K562 (cell line): Measurements from ENCODE around the gene BSPRY. TPM values are rescaled to one million over a fixed set of nuclear protein-coding genes. Genes with fewer than 3 reads are reported as not detected.

Source experiments
- ATAC-seq: fragments of 200-7000 bp; cut with Tn5 transposase; 3 replicates; pipeline ENCODE4 v1.9.1; 2020; ENCODE audit warnings: moderate library complexity
- BruUV-seq: library from RNA; stranded (reverse); fragments of 400-500 nt; replicated peaks from 2 replicates; lab custom pipeline; 2021; lab: Mats Ljungman, UMichigan
- CTCF ChIA-PET: fragments of 300-600 bp; formaldehyde crosslinking; extraction: SDS; loops from one replicate; lab custom pipeline; 2021; ENCODE audit warnings: low intra/inter-chr PET ratio; lab: Yijun Ruan, JAX
- POLR2A ChIA-PET: fragments of 300-600, 350-650 bp; sonication (Branson Sonifier 250); formaldehyde crosslinking; extraction: SDS; loops from one replicate; lab custom pipeline; 2021; ENCODE audit warnings: antibody characterized with exemption, inconsistent platforms; lab: Yijun Ruan, JAX
- DNase-seq, 4 experiments: peaks; one replicate each; pipeline versions ENCODE4 v3.0.0 to v3.0.0-alpha.2; 2011 to 2018; ENCODE audit warnings: low spot score in 3 of 4, mixed read lengths in 3 of 4; ENCODE audit errors: extremely low read depth in 1 of 4
- FAIRE-seq: peaks from 2 replicates; lab custom pipeline; 2011; peaks lifted over from hg19 to GRCh38; lab: Jason Lieb, UNC
- H2AFZ ChIP-seq: 2 replicates; pipeline ENCODE4 v1.6.0; 2011; ENCODE audit warnings: low read depth, low read length, control low read depth, inconsistent platforms
- H3K27ac ChIP-seq: fragments of 200-600 bp; 3 replicates; pipeline ENCODE4 v1.8.0; 2011; ENCODE audit warnings: low read depth, mild to moderate bottlenecking, control low read depth, inconsistent platforms, low read length, moderate library complexity, mixed read lengths; ENCODE audit errors: extremely low read depth
- H3K27me3 ChIP-seq, 2 experiments: fragments of 300-600 bp in 1 of 2; 2 replicates in 1 of 2; 3 replicates in 1 of 2; pipeline versions ENCODE4 v1.6.0 to v1.8.0; 2011; ENCODE audit warnings: inconsistent platforms in 2 of 2, low read length in 2 of 2, mild to moderate bottlenecking in 1 of 2, mixed read lengths in 1 of 2, moderate library complexity in 1 of 2; ENCODE audit not compliant: control insufficient read depth in 2 of 2, insufficient read depth in 2 of 2
- H3K36me3 ChIP-seq: fragments of 300-600 bp; 3 replicates; pipeline ENCODE4 v1.8.0; 2011; ENCODE audit warnings: mild to moderate bottlenecking, low read length, inconsistent platforms; ENCODE audit not compliant: control insufficient read depth, insufficient read depth
- H3K4me1 ChIP-seq, 2 experiments: fragments of 200-600 bp in 1 of 2; replicated peaks in 1 of 2; 2 replicates in 1 of 2; 3 replicates in 1 of 2; pipeline versions ENCODE4 v1.5.1 to v1.8.0; 2011; ENCODE audit warnings: inconsistent platforms in 2 of 2, low read length in 2 of 2, mild to moderate bottlenecking in 1 of 2, mixed read lengths in 1 of 2, moderate library complexity in 1 of 2; ENCODE audit not compliant: control insufficient read depth in 2 of 2, insufficient read depth in 2 of 2
- H3K4me2 ChIP-seq: 2 replicates; pipeline ENCODE4 v1.6.1; 2011; ENCODE audit warnings: low read length, control low read depth, inconsistent platforms, mixed read lengths; ENCODE audit not compliant: insufficient read depth
- H3K4me3 ChIP-seq: fragments of 200-600 bp; sonication (generic), shearing (Covaris generic); 2 replicates; pipeline ENCODE4 v1.5.1; 2016; ENCODE audit warnings: control low read depth, inconsistent platforms
- H3K79me2 ChIP-seq: fragments of 200-600 bp; 3 replicates; pipeline ENCODE4 v1.8.0; 2011; ENCODE audit warnings: low read length, inconsistent platforms; ENCODE audit not compliant: control insufficient read depth, insufficient read depth
- H3K9ac ChIP-seq, 2 experiments: 2 replicates each; pipeline versions ENCODE4 v1.6.0 to v1.6.1; 2011; ENCODE audit warnings: low read depth in 2 of 2, low read length in 2 of 2, control low read depth in 1 of 2, inconsistent platforms in 1 of 2, mild to moderate bottlenecking in 1 of 2, mixed read lengths in 1 of 2; ENCODE audit not compliant: insufficient read depth in 1 of 2
- H3K9me1 ChIP-seq: one replicate; pipeline ENCODE4 v1.6.0; 2011; ENCODE audit warnings: inconsistent platforms, mild to moderate bottlenecking, low read length, moderate library complexity; ENCODE audit not compliant: control insufficient read depth, insufficient read depth
- H3K9me3 ChIP-seq: replicated peaks from 2 replicates; pipeline ENCODE4 v1.5.1; 2011; ENCODE audit warnings: low read depth, low read length, inconsistent platforms; ENCODE audit not compliant: control insufficient read depth, insufficient read depth
- H4K20me1 ChIP-seq: replicated peaks from 2 replicates; pipeline ENCODE4 v1.6.1; 2011; ENCODE audit warnings: low read length, inconsistent platforms, mixed read lengths; ENCODE audit not compliant: control insufficient read depth, insufficient read depth
- CBX3 ChIP-seq, 2 experiments: IDR thresholded peaks; 1 replicate in 1 of 2; 2 replicates in 1 of 2; pipeline ENCODE4 v1.6.1; 2012; ENCODE audit warnings: inconsistent platforms in 2 of 2, low read length in 2 of 2, borderline replicate concordance in 1 of 2, control low read depth in 1 of 2
- CBX5 ChIP-seq: IDR thresholded peaks from 2 replicates; pipeline ENCODE4 v1.6.1; 2014; ENCODE audit warnings: low read depth, borderline replicate concordance
- ELF1 ChIP-seq: fragments of 200-800 bp; sonication (Bioruptor generic); IDR thresholded peaks from 2 replicates; pipeline ENCODE4 v1.6.1; 2016; ENCODE audit warnings: missing genetic modification characterization, missing compliant biosample characterization
- GTF2A2 ChIP-seq: IDR thresholded peaks from 2 replicates; pipeline ENCODE4 v1.6.1; 2016; ENCODE audit warnings: mild to moderate bottlenecking, missing genetic modification characterization, missing compliant biosample characterization
- HMG20A ChIP-seq: fragments of 450-650 bp; formaldehyde crosslinking; conservative IDR thresholded peaks from 2 replicates; pipeline ENCODE4 v1.4.0; 2020; ENCODE audit warnings: mild to moderate bottlenecking, mixed read lengths
- MAFK ChIP-seq: IDR thresholded peaks from 2 replicates; pipeline ENCODE4 v1.6.1; 2011; ENCODE audit warnings: low read length, improper control_type of control experiment
- NCOA6 ChIP-seq: fragments of 450-650 bp; IDR thresholded peaks from 2 replicates; pipeline ENCODE4 v1.6.1; 2017; ENCODE audit warnings: mild to moderate bottlenecking
- RAD21 ChIP-seq, 2 experiments: fragments of 250-450 bp in 1 of 2; fragments of 450-650 bp in 1 of 2; sonication (Bioruptor Pico) in 1 of 2; formaldehyde crosslinking in 1 of 2; IDR thresholded peaks in 1 of 2; conservative IDR thresholded peaks in 1 of 2; 2 replicates each; pipeline versions ENCODE4 v1.4.0 to v1.8.0; 2020 to 2022; ENCODE audit warnings: mild to moderate bottlenecking in 2 of 2, moderate library complexity in 1 of 2
- RB1 ChIP-seq: fragments of 450-650 bp; IDR thresholded peaks from 2 replicates; pipeline ENCODE4 v1.6.1; 2017; ENCODE audit warnings: low read depth, mild to moderate bottlenecking
- SMARCA5 ChIP-seq: fragments of 450-650 bp; IDR thresholded peaks from 2 replicates; pipeline ENCODE4 v1.6.1; 2016
- ZNF77 ChIP-seq: fragments of 250-450 bp; sonication (Bioruptor Pico); IDR thresholded peaks from 2 replicates; pipeline ENCODE4 v1.5.0; 2020
- WGBS: fragments of 100-300 bp; shearing (Covaris generic); methylation state at CpG from one replicate; pipeline ENCODE4 v1.1.6; 2016; ENCODE audit warnings: low coverage, mixed read lengths; ENCODE audit not compliant: insufficient coverage; ENCODE audit errors: missing lambda C conversion rate; 5-methylcytosine and 5-hydroxymethylcytosine counted together
- in situ Hi-C: fragments of 300-500 bp; cut with MboI; formaldehyde crosslinking; loops from 4 replicates; pipeline ENCODE4 v1.15.0; 2018; ENCODE audit warnings: inconsistent platforms, mixed read lengths
- intact Hi-C: fragments of 100-400 bp; cut with micrococcal nuclease; formaldehyde crosslinking; loops from 2 replicates; pipeline ENCODE4 v1.14.2; 2022
- polyA plus RNA-seq, 8 experiments: library from polyadenylated mRNA; depleted of rRNA in 4 of 8; stranded (reverse) in 5 of 8; unstranded in 3 of 8; fragments of >200 nt; fragmentation: Nextera tagmentation in 2 of 8; fragmentation: Illumina TruSeq in 1 of 8; extraction: Ambion mirVana in 2 of 8; extraction: Trizol in 1 of 8; gene quantifications; 2 replicates each; pipeline versions ENCODE4 v1.2.1 to v1.2.3, GENCODE V29; 2011 to 2014; ENCODE audit warnings: inconsistent platforms in 1 of 8, missing spikeins in 1 of 8
- total RNA-seq, 7 experiments: library from RNA; depleted of rRNA in 6 of 7; stranded (reverse); fragments of >200 nt in 6 of 7; fragmentation: Illumina TruSeq in 2 of 7; extraction: Trizol in 2 of 7; gene quantifications; 2 replicates each; pipeline versions ENCODE4 v1.2.1 to v1.2.3, GENCODE V29; 2011 to 2021; ENCODE audit warnings: low replicate concordance in 1 of 7
- TF ChIP-seq, protein P1 (sequence below), 2 experiments: fragments of 450-650 bp in 1 of 2; sonication (generic) in 1 of 2; formaldehyde crosslinking; conservative IDR thresholded peaks; 2 replicates each; pipeline versions ENCODE4 v1.4.0 to v1.8.1; 2020 to 2022; ENCODE audit warnings: mild to moderate bottlenecking in 1 of 2, missing genetic modification reagents in 1 of 2
- TF ChIP-seq, protein P2 (sequence below): IDR thresholded peaks from 2 replicates; pipeline ENCODE4 v1.6.1; 2016; ENCODE audit warnings: missing genetic modification characterization, missing compliant biosample characterization
- TF ChIP-seq, protein P3 (sequence below), 2 experiments: fragments of 450-650 bp in 1 of 2; sonication (generic) in 1 of 2; formaldehyde crosslinking in 1 of 2; IDR thresholded peaks in 1 of 2; conservative IDR thresholded peaks in 1 of 2; 2 replicates each; pipeline versions ENCODE4 v1.6.1 to v1.8.1; 2016 to 2023; ENCODE audit warnings: mild to moderate bottlenecking in 2 of 2, moderate library complexity in 2 of 2, inconsistent platforms in 1 of 2, missing genetic modification reagents in 1 of 2
- TF ChIP-seq, protein P4 (sequence below): fragments of 250-450 bp; sonication (Bioruptor Pico); IDR thresholded peaks from 2 replicates; pipeline ENCODE4 v1.8.0; 2022; ENCODE audit warnings: inconsistent platforms

Gene BSPRY
- total and polyA plus RNA-seq, 9 of the 15 experiments (the other 6 are each of a cell fraction or from before 2014, with no cell fraction given): 0.07 to 0.67 (median 0.18) TPM

DNA sequence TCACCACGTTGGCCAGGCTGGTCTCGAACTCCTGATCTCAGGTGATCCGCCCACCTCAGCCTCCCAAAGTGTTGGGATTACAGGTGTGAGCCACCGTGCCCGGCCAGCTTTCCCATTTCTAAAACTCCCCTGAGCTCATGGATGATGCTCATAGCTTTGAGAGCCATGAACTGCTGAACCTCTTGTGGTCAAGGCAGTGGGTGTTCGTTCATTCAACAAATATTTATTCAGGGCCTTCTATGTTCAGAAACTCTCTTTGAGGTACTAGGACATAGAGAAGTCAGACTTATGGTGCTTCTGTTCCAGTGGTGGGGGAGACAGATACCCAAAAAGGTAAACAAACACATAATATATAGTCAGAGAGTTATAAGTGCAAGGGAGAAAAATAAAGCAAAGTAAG, 2.7 kb downstream of the BSPRY start (continued):
- TF ChIP-seq NCOA6: no peak
- TF ChIP-seq RAD21 (CRISPR knock-in tag; conservative IDR thresholded peaks at IDR 0.05 in 1 of 2, IDR thresholded peaks at IDR 0.05 in 1 of 2): no peak
- no peak for TF ChIP-seq RB1

DNA sequence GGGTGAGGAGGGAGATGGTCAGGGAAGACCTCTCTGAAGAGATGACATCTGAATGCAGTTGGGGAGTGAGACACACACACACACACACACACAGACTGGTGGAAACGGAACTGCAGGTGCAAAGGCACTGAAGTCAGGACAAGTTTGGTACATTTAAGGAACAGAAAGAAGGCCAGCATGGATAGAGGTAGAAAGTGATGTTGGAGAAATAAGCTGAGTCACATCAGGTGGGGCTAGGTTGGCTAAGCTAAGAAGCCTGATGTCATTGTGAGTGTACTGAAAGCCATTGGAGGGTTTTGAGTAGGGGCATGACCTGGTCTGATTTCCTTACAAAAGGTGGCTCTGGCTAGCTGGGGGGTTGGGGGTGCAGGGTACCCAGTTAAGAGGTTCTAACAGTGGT, 3.1 kb downstream of the BSPRY start:
- Histone ChIP-seq H3K4me3 (no peak overlapping the region), H3K27me3 (peaks cover 2 to 13% of the 10 kb centered on the region in 2 experiments; a peak in 2 of 5 replicates), H3K4me2 (no peak overlapping the region), H3K27ac (no peak overlapping the region), H2AFZ (no peak overlapping the region), H4K20me1 (no peaks in the 10 kb centered on the region), H3K4me1 (peaks cover 3 to 10% of the 10 kb centered on the region in 2 experiments; a peak in 3 of 5 replicates), H3K9me1 (no peaks in the 10 kb centered on the region), H3K9ac (no peak overlapping the region), H3K79me2 (no peaks in the 10 kb centered on the region), H3K9me3 (no peaks in the 10 kb centered on the region), H3K36me3 (no peaks in the 10 kb centered on the region)
- CTCF ChIA-PET: no interaction called here
- ATAC-seq (peak; percentile 71), FAIRE-seq (peak; percentile 37), DNase-seq (peak in 1 of 4 experiments; percentile 30)
- no TSS peak for BruUV-seq
- WGBS: 0% methylated on average over 1 of the region's 1 CpG
- intact Hi-C loops (no loop called here), in situ Hi-C loops (no loop called here)
- POLR2A ChIA-PET: interaction anchor here (0.6 to 2.2 kb wide), 7 partner anchors 9 to 131 kb away, joined by 3 to 22 read pairs (median 5); partner anchors contain the start of genes C9orf43, FKBP15, POLE3 and SLC31A1
- TF ChIP-seq, protein P1, sequence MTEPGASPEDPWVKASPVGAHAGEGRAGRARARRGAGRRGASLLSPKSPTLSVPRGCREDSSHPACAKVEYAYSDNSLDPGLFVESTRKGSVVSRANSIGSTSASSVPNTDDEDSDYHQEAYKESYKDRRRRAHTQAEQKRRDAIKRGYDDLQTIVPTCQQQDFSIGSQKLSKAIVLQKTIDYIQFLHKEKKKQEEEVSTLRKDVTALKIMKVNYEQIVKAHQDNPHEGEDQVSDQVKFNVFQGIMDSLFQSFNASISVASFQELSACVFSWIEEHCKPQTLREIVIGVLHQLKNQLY (CRISPR knock-in tag; conservative IDR thresholded peaks at IDR 0.05): no peak
- TF ChIP-seq, protein P2, sequence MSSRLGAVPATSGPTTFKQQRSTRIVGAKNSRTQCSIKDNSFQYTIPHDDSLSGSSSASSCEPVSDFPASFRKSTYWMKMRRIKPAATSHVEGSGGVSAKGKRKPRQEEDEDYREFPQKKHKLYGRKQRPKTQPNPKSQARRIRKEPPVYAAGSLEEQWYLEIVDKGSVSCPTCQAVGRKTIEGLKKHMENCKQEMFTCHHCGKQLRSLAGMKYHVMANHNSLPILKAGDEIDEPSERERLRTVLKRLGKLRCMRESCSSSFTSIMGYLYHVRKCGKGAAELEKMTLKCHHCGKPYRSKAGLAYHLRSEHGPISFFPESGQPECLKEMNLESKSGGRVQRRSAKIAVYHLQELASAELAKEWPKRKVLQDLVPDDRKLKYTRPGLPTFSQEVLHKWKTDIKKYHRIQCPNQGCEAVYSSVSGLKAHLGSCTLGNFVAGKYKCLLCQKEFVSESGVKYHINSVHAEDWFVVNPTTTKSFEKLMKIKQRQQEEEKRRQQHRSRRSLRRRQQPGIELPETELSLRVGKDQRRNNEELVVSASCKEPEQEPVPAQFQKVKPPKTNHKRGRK (tag): no peak
- no peak for TF ChIP-seq ELF1 (tag)
- no peak for TF ChIP-seq CBX3 (IDR thresholded peaks at IDR 0.05; ENCODE audit: borderline replicate concordance in 1 of 2, low read length in 2 of 2)
- TF ChIP-seq, protein P3, sequence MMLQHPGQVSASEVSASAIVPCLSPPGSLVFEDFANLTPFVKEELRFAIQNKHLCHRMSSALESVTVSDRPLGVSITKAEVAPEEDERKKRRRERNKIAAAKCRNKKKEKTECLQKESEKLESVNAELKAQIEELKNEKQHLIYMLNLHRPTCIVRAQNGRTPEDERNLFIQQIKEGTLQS (IDR thresholded peaks at IDR 0.05): peak; percentile 32; the same call in 1 of the 2 replicates
- TF ChIP-seq, protein P3 (CRISPR knock-in tag; conservative IDR thresholded peaks at IDR 0.05): no peak
- TF ChIP-seq ZNF77 (CRISPR knock-in tag): no peak
- TF ChIP-seq SMARCA5: no peak
- TF ChIP-seq, protein P4, sequence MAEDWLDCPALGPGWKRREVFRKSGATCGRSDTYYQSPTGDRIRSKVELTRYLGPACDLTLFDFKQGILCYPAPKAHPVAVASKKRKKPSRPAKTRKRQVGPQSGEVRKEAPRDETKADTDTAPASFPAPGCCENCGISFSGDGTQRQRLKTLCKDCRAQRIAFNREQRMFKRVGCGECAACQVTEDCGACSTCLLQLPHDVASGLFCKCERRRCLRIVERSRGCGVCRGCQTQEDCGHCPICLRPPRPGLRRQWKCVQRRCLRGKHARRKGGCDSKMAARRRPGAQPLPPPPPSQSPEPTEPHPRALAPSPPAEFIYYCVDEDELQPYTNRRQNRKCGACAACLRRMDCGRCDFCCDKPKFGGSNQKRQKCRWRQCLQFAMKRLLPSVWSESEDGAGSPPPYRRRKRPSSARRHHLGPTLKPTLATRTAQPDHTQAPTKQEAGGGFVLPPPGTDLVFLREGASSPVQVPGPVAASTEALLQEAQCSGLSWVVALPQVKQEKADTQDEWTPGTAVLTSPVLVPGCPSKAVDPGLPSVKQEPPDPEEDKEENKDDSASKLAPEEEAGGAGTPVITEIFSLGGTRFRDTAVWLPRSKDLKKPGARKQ (CRISPR knock-in tag): no peak
- no peak for TF ChIP-seq HMG20A (CRISPR knock-in tag)
- TF ChIP-seq CBX5: no peak
- no peak for TF ChIP-seq GTF2A2
- TF ChIP-seq MAFK: peak; percentile 48; the same call in 1 of the 2 replicates
